ENCODE results near the gene GID4. TPM values are rescaled to one million over a fixed set of nuclear protein-coding genes. Genes with fewer than 3 reads are reported as not detected.

Gene GID4
- total RNA-seq, 4 donors from 2014 or later: 7.5 to 18.1 (median 11.6) TPM

DNA sequence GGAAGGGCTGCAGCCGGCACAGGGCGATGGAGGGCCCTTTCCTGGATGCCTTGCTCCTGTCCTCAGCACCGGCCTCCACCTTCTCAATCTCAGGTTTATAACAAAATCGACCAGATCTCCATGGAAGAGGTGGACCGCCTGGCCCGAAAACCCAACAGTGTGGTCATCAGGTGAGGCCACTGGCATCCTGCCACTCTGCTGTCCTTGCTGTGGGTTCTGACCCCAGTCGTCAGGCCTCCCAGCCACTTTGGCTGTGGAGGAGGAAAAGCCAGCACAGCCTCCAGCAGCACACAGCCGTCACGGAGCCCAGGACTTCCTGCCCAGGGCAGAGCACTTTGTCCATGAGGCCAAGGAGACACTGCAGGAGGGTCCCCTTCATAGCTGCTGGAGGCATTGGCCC, 62.6 kb downstream of the GID4 start:
- H3K27ac ChIP-seq: no peak overlapping the region
- intact Hi-C loops (cut with DNase I): no loop called here
- TF ChIP-seq POLR2A (IDR thresholded peaks at IDR 0.05): no peak
- TF ChIP-seq, protein P1, sequence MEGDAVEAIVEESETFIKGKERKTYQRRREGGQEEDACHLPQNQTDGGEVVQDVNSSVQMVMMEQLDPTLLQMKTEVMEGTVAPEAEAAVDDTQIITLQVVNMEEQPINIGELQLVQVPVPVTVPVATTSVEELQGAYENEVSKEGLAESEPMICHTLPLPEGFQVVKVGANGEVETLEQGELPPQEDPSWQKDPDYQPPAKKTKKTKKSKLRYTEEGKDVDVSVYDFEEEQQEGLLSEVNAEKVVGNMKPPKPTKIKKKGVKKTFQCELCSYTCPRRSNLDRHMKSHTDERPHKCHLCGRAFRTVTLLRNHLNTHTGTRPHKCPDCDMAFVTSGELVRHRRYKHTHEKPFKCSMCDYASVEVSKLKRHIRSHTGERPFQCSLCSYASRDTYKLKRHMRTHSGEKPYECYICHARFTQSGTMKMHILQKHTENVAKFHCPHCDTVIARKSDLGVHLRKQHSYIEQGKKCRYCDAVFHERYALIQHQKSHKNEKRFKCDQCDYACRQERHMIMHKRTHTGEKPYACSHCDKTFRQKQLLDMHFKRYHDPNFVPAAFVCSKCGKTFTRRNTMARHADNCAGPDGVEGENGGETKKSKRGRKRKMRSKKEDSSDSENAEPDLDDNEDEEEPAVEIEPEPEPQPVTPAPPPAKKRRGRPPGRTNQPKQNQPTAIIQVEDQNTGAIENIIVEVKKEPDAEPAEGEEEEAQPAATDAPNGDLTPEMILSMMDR (IDR thresholded peaks at IDR 0.05): no peak
- H3K27me3 ChIP-seq: no peaks in the 10 kb centered on the region
- DNase-seq: no peak
- peaks cover 24 to 93% (median 28%) of the 10 kb centered on the region in 3 donors for H3K36me3 ChIP-seq
- H3K4me3 ChIP-seq: no peak overlapping the region
- no peaks in the 10 kb centered on the region for H3K4me1 ChIP-seq
- 100% methylated on average over 1 of the region's 9 CpGs for WGBS, 2 donors
- no peaks in the 10 kb centered on the region for H3K9me3 ChIP-seq

DNA sequence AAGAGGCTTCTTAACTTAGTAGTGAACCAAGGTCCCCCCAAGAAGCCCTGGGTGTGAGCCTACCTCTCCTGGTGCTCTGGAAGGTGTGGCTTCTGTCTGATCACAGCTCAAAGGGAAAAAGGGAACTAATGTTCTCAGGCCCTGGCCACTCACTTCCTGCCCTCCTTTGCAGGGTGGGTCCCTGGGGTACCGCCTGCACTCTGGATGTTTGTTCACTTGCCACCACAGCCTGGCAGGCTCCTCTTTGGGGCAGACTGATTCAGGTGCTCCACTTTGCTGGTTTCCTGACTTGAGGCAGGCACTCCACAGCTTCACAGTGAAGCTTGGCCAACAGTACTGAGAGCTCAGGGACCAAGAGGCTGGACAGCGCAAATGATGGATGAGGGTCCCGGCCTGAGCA, 63.4 kb downstream of the GID4 start:
- no peaks in the 10 kb centered on the region for H3K4me1 ChIP-seq
- no peak for TF ChIP-seq POLR2A (IDR thresholded peaks at IDR 0.05)
- TF ChIP-seq, protein P1 (IDR thresholded peaks at IDR 0.05): no peak
- 83% methylated on average over 2 of the region's 3 CpGs; no CpG with 5 or more reads in 1 of the 2 donors for WGBS, 2 donors
- H3K27ac ChIP-seq: no peak overlapping the region
- intact Hi-C loops (cut with DNase I): no loop called here
- peaks cover 21 to 93% (median 32%) of the 10 kb centered on the region in 3 donors for H3K36me3 ChIP-seq
- no peaks in the 10 kb centered on the region for H3K27me3 ChIP-seq
- DNase-seq: no peak
- no peaks in the 10 kb centered on the region for H3K9me3 ChIP-seq
- H3K4me3 ChIP-seq: no peak overlapping the region

DNA sequence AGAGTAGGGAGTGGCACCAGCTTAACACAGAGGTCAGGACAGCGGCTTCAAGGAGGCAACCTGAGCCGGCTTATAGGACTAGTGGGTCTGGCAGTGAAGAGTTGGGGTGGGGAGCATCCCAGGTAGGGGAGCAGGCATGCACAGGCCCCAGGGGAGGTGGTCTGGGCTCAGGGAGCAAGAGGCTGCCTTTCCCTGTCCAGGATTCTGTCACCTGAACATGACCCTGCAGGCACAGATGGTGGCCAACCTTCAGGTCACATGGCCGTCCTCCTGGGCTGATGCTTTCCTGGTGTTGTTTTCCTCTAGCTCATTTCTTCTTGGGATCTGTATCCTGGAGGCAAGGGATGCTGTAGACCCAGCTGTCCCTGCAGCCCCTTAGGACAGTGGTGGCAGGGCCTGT, 65.8 kb downstream of the GID4 start:
- no peak overlapping the region for H3K27ac ChIP-seq
- no peaks in the 10 kb centered on the region for H3K9me3 ChIP-seq
- intact Hi-C loops (cut with DNase I): no loop called here
- no peaks in the 10 kb centered on the region for H3K4me1 ChIP-seq
- TF ChIP-seq POLR2A (IDR thresholded peaks at IDR 0.05): no peak
- TF ChIP-seq, protein P1 (IDR thresholded peaks at IDR 0.05): no peak
- WGBS, 2 donors: 88 to 89% methylated on average over 1 to 3 of the region's 3 CpGs
- no peak overlapping the region for H3K4me3 ChIP-seq
- peaks cover 8 to 69% (median 26%) of the 10 kb centered on the region in 3 donors for H3K36me3 ChIP-seq
- no peak for DNase-seq
- no peaks in the 10 kb centered on the region for H3K27me3 ChIP-seq

DNA sequence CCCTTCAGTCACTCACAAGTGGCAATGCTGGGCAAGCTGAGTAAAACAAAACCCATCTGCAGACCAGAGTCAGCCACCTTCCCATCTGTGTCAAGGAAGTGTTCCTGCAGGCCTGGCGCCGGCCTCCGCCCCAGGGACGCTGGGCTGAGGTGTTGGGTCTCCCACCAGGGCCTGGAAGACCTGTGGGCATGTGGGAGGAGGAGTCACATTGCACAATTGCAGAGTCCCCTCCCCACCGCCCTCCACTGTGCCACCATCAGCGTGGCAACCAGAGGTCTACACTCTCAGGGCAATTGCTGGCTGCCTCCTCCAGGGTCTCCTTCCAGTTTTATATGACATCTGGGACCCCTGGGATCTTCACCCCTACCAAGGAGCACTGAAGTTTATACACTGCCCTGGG, 66.4 kb downstream of the GID4 start:
- intact Hi-C loops (cut with DNase I): no loop called here
- Histone ChIP-seq H3K27ac (no peak overlapping the region), H3K36me3 (peaks cover 2 to 63% (median 21%) of the 10 kb centered on the region in 3 donors), H3K9me3 (no peaks in the 10 kb centered on the region), H3K4me1 (no peaks in the 10 kb centered on the region), H3K27me3 (no peaks in the 10 kb centered on the region), H3K4me3 (no peak overlapping the region)
- DNase-seq: no peak
- no CpG with 5 or more reads among the region's 6 CpGs for WGBS, 2 donors
- no peak for TF ChIP-seq POLR2A (IDR thresholded peaks at IDR 0.05)
- TF ChIP-seq, protein P1 (IDR thresholded peaks at IDR 0.05): no peak

DNA sequence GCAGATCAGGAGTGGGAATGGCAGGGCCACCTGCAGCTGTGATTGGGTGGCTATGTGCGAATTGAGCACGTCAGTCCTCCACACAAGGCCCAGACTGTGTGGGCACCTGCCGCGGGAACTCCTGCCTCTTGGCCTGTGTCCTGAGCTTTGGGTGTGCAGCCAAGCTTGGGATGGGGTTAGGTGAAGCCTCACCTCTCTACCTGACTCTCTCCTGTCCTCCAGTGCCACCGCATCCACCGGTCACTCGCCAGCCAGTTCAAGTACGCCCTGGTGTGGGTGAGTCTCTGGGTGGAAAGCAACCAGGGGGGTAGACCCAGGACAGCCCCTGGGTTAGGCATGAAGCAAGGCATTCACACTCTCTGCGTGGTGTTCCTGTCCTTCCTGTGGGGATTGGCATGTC, 67.0 kb downstream of the GID4 start:
- H3K4me3 ChIP-seq: no peak overlapping the region
- DNase-seq: no peak
- H3K27ac ChIP-seq: no peak overlapping the region
- H3K9me3 ChIP-seq: no peaks in the 10 kb centered on the region
- no peaks in the 10 kb centered on the region for H3K27me3 ChIP-seq
- no peak for TF ChIP-seq POLR2A (IDR thresholded peaks at IDR 0.05)
- TF ChIP-seq, protein P1 (IDR thresholded peaks at IDR 0.05): no peak
- intact Hi-C loops (cut with DNase I): no loop called here
- H3K36me3 ChIP-seq: peaks cover 0 to 57% (median 21%) of the 10 kb centered on the region in 3 donors
- no peaks in the 10 kb centered on the region for H3K4me1 ChIP-seq
- 89 to 90% methylated on average over 7 to 9 of the region's 9 CpGs for WGBS, 2 donors
